T-helper 1 cell treated with Interleukin-12 subunit alpha and Interleukin-12 subunit beta and Interleukin-4 antibody, amounts not matched to agents 30 μg/mL and 1 μg/mL, for 36 hours (primary cell): Measurements from ENCODE around the gene ADAMTS6.

Experiments
- H3K27ac Mint-ChIP-seq: one replicate; pipeline ENCODE4 v1.8.0; 2021; ENCODE audit warnings: mild to moderate bottlenecking, mixed read lengths
- H3K27me3 Mint-ChIP-seq: one replicate; pipeline ENCODE4 v1.8.0; 2021; ENCODE audit warnings: low read depth, mixed read lengths
- H3K36me3 Mint-ChIP-seq: one replicate; pipeline ENCODE4 v1.8.0; 2021; ENCODE audit warnings: low read depth, mixed read lengths
- H3K4me1 Mint-ChIP-seq: one replicate; pipeline ENCODE4 v1.8.0; 2021; ENCODE audit warnings: low read depth, mixed read lengths
- H3K4me3 Mint-ChIP-seq: one replicate; pipeline ENCODE4 v1.8.0; 2021; ENCODE audit warnings: mild to moderate bottlenecking, moderate library complexity, mixed read lengths
- H3K9me3 Mint-ChIP-seq: one replicate; pipeline ENCODE4 v1.8.0; 2021; ENCODE audit warnings: mixed read lengths

The ADAMTS6 gene

DNA sequence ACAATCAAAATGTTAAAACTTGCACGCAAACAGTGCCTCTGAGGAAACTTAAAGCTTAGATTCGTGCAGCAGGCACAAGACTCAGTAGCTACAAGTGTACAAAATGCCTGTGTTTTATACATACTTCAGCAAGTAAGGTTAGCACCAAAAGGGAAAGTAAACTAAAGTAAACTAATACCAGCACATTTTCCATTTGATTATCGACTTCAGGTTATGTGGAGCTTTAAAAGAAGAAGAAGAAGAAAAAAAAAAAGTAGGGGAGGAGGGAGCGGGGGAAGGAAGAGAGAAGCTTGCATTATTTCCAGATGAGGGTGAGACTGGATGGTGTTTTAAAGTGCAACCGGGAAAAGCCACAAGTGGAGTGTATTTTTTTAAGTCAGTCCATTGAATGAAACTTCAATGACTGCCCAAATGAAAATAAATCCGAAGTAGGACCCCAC lies 596 bp upstream of the ADAMTS6 start:
- H3K36me3 Mint-ChIP-seq: no peaks in the 10 kb centered on the region
- H3K4me3 Mint-ChIP-seq: no peak overlapping the region
- peaks cover 18% of the 10 kb centered on the region for H3K4me1 Mint-ChIP-seq
- H3K9me3 Mint-ChIP-seq: no peaks in the 10 kb centered on the region
- H3K27me3 Mint-ChIP-seq: no peaks in the 10 kb centered on the region
- H3K27ac Mint-ChIP-seq: peak overlapping the region; percentile 82

DNA sequence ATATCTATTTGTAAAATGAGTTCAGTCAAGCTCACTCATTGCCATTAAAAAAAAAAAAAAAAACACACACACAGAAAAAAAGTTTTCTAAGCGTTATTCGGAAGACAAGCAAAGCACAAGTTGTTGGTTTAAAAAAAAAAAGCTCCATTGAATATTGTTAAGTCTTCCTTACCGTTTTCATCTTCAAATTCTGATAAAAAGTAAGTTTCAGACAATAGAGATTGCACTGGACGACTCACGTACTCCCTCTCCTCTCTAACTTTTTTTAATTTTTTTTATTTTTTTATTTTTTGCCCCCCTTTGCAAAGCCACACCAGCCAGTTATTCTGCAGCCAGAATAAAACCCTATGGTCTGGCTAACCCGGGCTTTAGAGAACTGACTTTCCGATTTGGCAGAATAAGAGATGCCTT lies 544 bp downstream of the ADAMTS6 start:
- Mint-ChIP-seq H3K27me3 (no peaks in the 10 kb centered on the region), H3K9me3 (no peaks in the 10 kb centered on the region), H3K4me3 (no peak overlapping the region), H3K36me3 (no peaks in the 10 kb centered on the region), H3K4me1 (peaks cover 18% of the 10 kb centered on the region), H3K27ac (peak overlapping the region; percentile 82)

DNA sequence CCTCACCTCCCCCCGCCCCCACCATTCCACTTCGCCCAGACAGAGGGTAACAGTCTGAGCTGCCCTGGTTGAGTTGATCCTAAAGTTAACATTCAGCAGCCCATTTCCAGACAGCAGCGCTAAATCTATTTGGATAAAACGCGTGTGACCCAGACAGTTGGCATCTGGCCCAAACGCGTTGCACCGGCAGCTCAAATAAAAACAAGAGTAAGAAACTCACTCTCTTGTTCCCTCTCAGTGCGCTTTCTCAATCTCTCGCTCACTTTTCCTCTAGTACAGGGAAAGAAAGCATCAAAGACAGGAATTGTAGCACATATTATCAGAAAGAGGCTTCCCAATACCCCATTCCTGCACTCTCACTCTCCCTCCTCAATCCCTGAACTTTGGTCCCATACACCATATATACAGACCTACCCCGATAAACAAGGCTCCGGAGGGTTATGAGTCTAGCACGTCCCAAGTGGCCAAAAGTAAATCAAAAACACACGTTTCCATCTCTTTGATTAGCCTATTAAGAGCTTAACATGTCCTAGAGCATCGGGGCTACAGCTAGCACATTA lies 1.3 kb downstream of the ADAMTS6 start:
- no peak overlapping the region for H3K4me3 Mint-ChIP-seq
- no peaks in the 10 kb centered on the region for H3K27me3 Mint-ChIP-seq
- peaks cover 18% of the 10 kb centered on the region for H3K4me1 Mint-ChIP-seq
- H3K36me3 Mint-ChIP-seq: no peaks in the 10 kb centered on the region
- no peak overlapping the region for H3K27ac Mint-ChIP-seq
- no peaks in the 10 kb centered on the region for H3K9me3 Mint-ChIP-seq

DNA sequence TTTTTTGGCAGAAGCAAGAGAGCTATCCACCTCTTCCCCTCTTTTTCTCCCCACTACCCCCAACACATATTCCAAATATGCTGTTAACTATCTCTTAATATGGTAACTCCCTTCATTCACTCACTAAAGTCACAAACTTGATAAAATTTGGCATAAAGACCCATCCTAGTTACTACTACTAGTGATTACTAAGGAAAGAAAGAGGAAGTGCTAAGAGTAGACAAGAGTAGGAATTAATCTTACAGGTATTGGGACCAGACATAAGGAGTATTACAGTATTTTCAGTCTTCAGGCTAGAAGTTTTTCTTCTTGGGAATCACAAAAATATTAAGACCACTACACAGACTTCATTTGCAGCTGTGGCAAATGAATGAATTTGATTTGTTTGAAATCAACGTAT lies 2.2 kb downstream of the ADAMTS6 start:
- Mint-ChIP-seq H3K27me3 (peaks cover 2% of the 10 kb centered on the region), H3K9me3 (no peaks in the 10 kb centered on the region), H3K4me3 (no peak overlapping the region), H3K27ac (no peak overlapping the region), H3K4me1 (peaks cover 18% of the 10 kb centered on the region), H3K36me3 (no peaks in the 10 kb centered on the region)

DNA sequence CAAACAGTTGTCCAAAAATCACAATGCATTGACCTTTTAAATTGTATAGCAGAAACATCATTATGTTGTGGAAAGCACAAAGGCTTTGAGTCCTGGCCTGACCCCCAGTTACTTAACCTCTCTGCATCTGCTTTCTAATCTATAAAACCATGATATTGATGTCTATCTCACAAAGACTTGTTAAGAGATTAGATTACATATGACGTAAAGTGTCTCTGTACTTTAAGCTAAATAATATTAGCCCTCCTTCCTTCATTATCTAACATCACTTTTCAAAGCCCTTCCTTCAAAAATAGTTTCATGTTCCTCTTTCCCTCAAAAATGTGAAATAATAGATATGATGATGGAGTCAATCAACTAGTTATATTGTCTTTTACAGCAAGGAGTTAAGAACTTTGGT lies 3.4 kb downstream of the ADAMTS6 start:
- Mint-ChIP-seq H3K4me3 (no peak overlapping the region), H3K27ac (no peak overlapping the region), H3K9me3 (no peaks in the 10 kb centered on the region)

DNA sequence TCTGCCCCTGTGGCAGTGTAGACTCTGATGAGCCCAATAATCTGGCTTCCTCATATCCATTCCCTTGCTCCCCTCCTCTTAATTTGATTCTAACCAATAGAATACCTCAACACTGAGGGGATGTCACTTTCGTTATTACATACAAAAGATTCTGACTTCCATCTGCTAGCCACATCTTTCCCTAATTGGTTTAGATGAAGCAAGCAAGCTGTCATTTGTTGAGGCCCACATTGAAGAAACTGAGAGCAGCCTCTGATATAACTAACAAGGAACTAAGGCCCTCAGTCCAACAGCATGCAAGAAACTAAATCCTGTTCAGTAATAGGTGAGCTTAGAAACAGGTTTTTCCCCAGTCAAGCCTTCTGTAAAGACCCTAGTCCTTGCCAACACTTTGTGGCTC lies 5.8 kb downstream of the ADAMTS6 start:
- Mint-ChIP-seq H3K27me3 (peaks cover 9% of the 10 kb centered on the region), H3K27ac (no peak overlapping the region), H3K36me3 (no peaks in the 10 kb centered on the region), H3K4me1 (no peaks in the 10 kb centered on the region), H3K9me3 (no peaks in the 10 kb centered on the region), H3K4me3 (no peak overlapping the region)

More for the DNA sequence above, 3.4 kb downstream of the ADAMTS6 start:
- Mint-ChIP-seq H3K4me1 (peaks cover 17% of the 10 kb centered on the region), H3K36me3 (no peaks in the 10 kb centered on the region), H3K27me3 (peaks cover 4% of the 10 kb centered on the region)

DNA sequence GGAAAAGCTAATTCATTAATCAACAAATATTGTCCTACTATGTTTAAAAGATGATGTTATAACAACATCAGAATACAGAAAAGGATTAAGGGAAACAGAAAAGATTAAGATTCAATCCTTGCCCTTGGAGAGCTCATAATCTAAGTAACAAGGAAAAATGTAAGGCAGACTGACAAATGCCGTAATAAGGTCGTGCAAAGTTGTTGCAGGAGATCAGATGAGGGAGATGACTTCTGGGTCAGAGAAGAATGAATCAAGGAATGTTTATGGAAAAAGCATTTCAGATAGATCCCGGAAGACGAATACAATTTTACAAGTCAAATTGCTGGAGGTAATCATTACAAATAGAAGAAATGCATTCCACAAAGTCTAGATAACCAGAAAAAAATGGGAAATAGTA lies 6.4 kb downstream of the ADAMTS6 start:
- Mint-ChIP-seq H3K9me3 (no peaks in the 10 kb centered on the region), H3K4me3 (no peak overlapping the region), H3K36me3 (no peaks in the 10 kb centered on the region), H3K27ac (no peak overlapping the region), H3K27me3 (peaks cover 9% of the 10 kb centered on the region), H3K4me1 (no peaks in the 10 kb centered on the region)

DNA sequence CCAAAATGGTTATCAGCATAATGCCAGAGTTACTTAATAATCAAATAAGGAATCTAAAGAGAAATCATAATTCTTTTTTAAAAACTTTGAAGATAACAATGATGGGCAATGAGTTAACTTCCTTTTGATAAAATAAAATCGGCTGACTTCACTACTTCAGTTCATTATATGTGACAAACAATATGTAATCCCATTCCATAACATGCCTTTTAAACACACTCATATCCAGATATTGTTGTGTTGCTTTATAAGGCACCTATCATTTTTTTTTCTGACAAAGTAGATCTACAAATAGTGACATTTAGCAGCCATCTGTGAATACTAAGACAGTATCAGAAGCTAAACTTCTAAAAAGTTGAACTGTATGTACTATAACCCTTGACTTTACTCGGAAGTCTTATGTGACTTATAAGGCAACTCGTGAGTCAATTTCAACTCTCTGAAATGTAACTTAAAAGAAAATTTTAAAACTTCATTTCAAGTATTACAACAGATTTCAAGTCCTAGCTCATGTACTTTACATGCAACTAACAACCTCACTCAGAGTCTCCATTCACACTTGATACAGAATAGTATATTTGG lies 7.5 kb downstream of the ADAMTS6 start:
- H3K27ac Mint-ChIP-seq: no peak overlapping the region
- no peaks in the 10 kb centered on the region for H3K4me1 Mint-ChIP-seq
- H3K9me3 Mint-ChIP-seq: no peaks in the 10 kb centered on the region
- H3K36me3 Mint-ChIP-seq: no peaks in the 10 kb centered on the region
- H3K4me3 Mint-ChIP-seq: no peak overlapping the region
- H3K27me3 Mint-ChIP-seq: peaks cover 9% of the 10 kb centered on the region

DNA sequence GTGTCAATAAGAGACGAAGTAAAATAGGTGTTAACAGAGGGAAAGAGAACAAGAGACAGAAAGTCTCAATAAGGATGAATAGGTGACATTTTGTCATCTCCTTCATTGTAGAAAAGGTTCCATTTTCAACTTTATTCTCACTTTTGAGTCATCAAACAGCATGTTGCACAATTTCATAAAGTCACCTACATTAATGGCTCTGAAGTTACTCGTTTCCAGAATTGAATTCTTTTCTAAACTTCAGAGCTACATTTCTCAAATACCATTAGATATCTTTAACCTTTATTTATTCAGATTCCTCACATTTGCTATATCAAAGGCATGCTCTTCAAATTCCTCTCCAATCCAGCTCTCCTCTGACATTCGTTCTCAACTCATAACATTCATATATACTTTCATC lies 13.1 kb downstream of the ADAMTS6 start:
- H3K9me3 Mint-ChIP-seq: no peaks in the 10 kb centered on the region
- H3K27me3 Mint-ChIP-seq: peaks cover 5% of the 10 kb centered on the region
- no peak overlapping the region for H3K4me3 Mint-ChIP-seq
- no peaks in the 10 kb centered on the region for H3K36me3 Mint-ChIP-seq
- H3K4me1 Mint-ChIP-seq: no peaks in the 10 kb centered on the region
- H3K27ac Mint-ChIP-seq: no peak overlapping the region

DNA sequence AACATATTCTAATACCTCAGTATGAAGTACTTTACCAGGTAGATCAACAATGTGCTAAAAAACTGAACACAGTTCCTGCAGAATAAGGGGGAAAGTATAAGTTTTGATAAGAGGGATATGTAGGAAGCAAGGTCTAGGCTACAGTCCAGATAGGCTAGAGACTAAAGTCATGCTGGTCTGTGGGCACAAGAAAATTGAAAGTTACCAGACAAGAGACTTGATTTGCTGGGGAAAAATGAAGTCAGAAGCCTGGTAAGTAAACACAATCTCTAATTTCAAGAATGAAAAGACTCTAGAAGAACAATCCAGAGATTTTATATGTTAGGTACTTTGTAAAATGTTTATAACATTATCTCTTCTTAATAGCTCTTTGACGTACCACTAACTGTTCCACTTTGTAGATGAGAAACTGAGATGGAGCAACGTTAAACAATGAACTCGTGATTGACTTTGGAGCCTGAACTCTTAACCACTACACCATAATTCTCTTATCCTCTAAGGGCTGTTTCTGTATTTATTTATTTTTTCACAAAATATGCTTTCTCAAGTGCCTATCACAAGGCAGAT lies 19.5 kb downstream of the ADAMTS6 start:
- H3K9me3 Mint-ChIP-seq: no peaks in the 10 kb centered on the region
- H3K27me3 Mint-ChIP-seq: no peaks in the 10 kb centered on the region
- no peaks in the 10 kb centered on the region for H3K36me3 Mint-ChIP-seq
- H3K27ac Mint-ChIP-seq: no peak overlapping the region
- H3K4me3 Mint-ChIP-seq: no peak overlapping the region
- H3K4me1 Mint-ChIP-seq: no peaks in the 10 kb centered on the region

DNA sequence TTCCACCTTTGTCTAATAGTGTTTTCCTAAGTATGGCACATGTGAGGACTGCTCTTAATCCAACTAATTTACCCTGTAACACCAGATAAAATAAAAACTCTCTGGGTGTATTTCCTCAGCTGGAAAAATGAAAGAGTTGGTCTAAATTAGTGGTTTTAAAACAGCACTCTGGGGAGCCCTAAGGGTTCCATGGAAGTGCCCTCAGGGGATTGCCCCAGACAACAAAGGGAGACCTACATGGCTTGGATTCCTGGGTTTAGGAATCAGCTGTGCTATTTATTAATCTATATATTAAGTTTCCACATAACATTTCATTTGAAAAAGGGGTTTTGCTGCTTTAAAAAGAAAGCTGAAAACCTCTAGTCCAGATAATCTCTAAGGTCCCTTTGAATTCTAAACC lies 20.2 kb downstream of the ADAMTS6 start:
- H3K4me3 Mint-ChIP-seq: no peak overlapping the region
- H3K27ac Mint-ChIP-seq: no peak overlapping the region
- H3K4me1 Mint-ChIP-seq: no peaks in the 10 kb centered on the region
- H3K9me3 Mint-ChIP-seq: no peaks in the 10 kb centered on the region
- H3K27me3 Mint-ChIP-seq: no peaks in the 10 kb centered on the region
- H3K36me3 Mint-ChIP-seq: no peaks in the 10 kb centered on the region

DNA sequence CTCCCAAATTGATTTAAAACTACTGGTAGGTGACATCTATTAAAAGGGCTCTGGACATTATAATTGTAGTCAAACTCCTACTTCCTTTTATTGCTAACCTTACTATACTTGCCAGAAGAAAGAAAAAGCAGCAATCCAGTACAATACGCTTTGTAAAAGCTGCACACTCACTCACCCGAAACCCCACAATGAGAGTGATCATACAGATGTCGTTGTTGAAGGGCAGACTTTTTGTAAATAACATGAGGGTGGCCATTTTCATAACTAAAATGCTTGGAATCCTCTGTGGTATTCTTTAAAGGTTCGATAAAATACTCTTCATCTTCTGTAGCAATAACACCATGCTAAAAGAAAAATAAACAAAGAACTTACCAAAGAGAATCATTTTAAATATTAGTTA lies 21.7 kb downstream of the ADAMTS6 start:
- H3K4me3 Mint-ChIP-seq: no peak overlapping the region
- H3K36me3 Mint-ChIP-seq: no peaks in the 10 kb centered on the region
- no peaks in the 10 kb centered on the region for H3K4me1 Mint-ChIP-seq
- H3K27me3 Mint-ChIP-seq: no peaks in the 10 kb centered on the region
- H3K27ac Mint-ChIP-seq: no peak overlapping the region
- no peaks in the 10 kb centered on the region for H3K9me3 Mint-ChIP-seq

DNA sequence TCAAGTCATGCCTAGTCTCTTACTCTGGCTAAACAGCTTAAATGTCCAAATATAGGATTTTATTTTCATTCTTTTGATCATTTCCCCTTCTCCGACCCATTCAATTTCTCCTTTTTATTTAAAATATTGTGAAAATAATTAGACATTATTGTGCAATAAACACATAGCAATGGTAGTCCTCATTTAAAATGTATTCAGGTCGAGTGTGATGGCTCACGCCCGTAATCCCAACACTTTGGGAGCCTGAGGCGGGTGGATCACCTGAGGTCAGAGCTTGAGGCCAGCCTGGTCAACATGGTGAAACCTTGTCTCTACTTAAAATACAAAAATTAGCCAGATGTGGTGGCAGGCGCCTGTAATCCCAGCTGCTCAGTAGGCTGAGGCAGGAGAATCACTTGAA lies 26.7 kb downstream of the ADAMTS6 start:
- Mint-ChIP-seq H3K9me3 (no peaks in the 10 kb centered on the region), H3K27me3 (no peaks in the 10 kb centered on the region)

DNA sequence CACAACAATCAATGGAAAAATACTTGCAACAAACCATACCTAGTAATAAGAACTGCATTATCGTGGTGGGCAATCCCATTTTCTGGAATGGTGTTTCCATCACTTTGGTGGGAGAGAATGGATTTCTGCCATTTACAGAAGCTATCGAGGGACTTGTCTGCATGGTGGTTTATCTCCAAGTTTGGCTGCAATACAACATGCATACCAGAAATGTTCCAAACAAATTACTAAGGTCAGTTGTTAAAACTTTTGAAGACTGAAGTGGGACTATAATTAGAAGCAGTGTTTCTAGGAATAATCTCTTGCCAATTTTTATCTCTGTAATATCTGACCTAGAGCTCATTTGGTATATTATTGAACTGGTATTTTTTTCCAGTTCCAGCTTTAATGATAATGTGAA lies 30.3 kb downstream of the ADAMTS6 start:
- Mint-ChIP-seq H3K27me3 (no peaks in the 10 kb centered on the region), H3K36me3 (no peaks in the 10 kb centered on the region), H3K27ac (no peak overlapping the region), H3K4me3 (no peak overlapping the region), H3K4me1 (no peaks in the 10 kb centered on the region), H3K9me3 (no peaks in the 10 kb centered on the region)

More for the DNA sequence above, 26.7 kb downstream of the ADAMTS6 start:
- Mint-ChIP-seq H3K36me3 (no peaks in the 10 kb centered on the region), H3K27ac (no peak overlapping the region), H3K4me1 (no peaks in the 10 kb centered on the region), H3K4me3 (no peak overlapping the region)

DNA sequence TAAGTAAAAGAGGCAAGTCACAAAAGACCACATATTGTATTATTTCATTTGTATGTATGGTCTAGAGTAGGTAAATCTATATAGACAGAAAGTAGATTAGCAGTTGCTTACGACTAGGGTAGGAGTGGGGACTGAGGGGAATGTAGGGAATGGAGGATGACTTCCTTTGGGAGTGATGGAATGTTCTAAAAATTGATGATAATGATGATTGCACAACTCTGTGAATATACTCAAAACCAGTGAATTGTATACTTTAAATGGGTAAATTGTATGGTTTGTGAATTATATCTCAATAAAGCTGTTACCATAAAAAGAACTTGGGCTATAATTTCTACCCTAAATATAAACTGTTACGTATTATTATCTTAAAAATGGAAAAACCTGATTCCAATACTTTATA lies 35.0 kb downstream of the ADAMTS6 start:
- H3K4me3 Mint-ChIP-seq: no peak overlapping the region
- H3K27me3 Mint-ChIP-seq: no peaks in the 10 kb centered on the region
- H3K4me1 Mint-ChIP-seq: no peaks in the 10 kb centered on the region
- no peaks in the 10 kb centered on the region for H3K9me3 Mint-ChIP-seq
- no peaks in the 10 kb centered on the region for H3K36me3 Mint-ChIP-seq
- H3K27ac Mint-ChIP-seq: no peak overlapping the region
